Keratinocyte (primary cell): ENCODE data around the gene FNIP2. TPM values are rescaled to one million over a fixed set of nuclear protein-coding genes. Genes with fewer than 3 reads are reported as not detected.

Source experiments
- DNase-seq: peaks from one replicate; pipeline ENCODE4 v3.0.0-alpha.2; 2011; ENCODE audit warnings: low read depth, missing footprints, low spot score
- FAIRE-seq: peaks from 2 replicates; lab custom pipeline; 2011; peaks lifted over from hg19 to GRCh38; lab: Jason Lieb, UNC
- H2AFZ ChIP-seq: 2 replicates; pipeline ENCODE4 v1.6.0; 2012; ENCODE audit warnings: low read length, control low read depth, inconsistent platforms; ENCODE audit not compliant: control insufficient read depth
- H3K27ac ChIP-seq: 2 replicates; pipeline ENCODE4 v1.5.1; 2011; ENCODE audit warnings: low read length; ENCODE audit not compliant: control insufficient read depth, insufficient read depth
- H3K27me3 ChIP-seq: 3 replicates; pipeline ENCODE4 v1.6.0; 2011; ENCODE audit warnings: low read length; ENCODE audit not compliant: control insufficient read depth, insufficient read depth; ENCODE audit errors: extremely low read depth
- H3K36me3 ChIP-seq, 2 experiments: 2 replicates in 1 of 2; 3 replicates in 1 of 2; pipeline ENCODE4 v1.5.1; 2011; ENCODE audit warnings: low read length in 2 of 2, mild to moderate bottlenecking in 1 of 2; ENCODE audit not compliant: control insufficient read depth in 2 of 2, insufficient read depth in 2 of 2; ENCODE audit errors: extremely low read depth in 1 of 2
- H3K4me1 ChIP-seq: 3 replicates; pipeline ENCODE4 v1.5.1; 2011; ENCODE audit warnings: low read length; ENCODE audit not compliant: control insufficient read depth, insufficient read depth; ENCODE audit errors: extremely low read depth
- H3K4me2 ChIP-seq: 3 replicates; pipeline ENCODE4 v1.6.0; 2011; ENCODE audit warnings: low read depth, low read length; ENCODE audit not compliant: control insufficient read depth, insufficient read depth; ENCODE audit errors: extremely low read depth
- H3K4me3 ChIP-seq, 3 experiments: fragments of 200-600 bp in 1 of 3; sonication (generic) in 1 of 3; 2 replicates in 2 of 3; 3 replicates in 1 of 3; pipeline ENCODE4 v1.5.1; 2011 to 2016; ENCODE audit warnings: low read length in 3 of 3, mild to moderate bottlenecking in 3 of 3, control low read depth in 2 of 3, inconsistent platforms in 1 of 3, low read depth in 1 of 3, mixed read lengths in 1 of 3, mixed run types in 1 of 3, moderate library complexity in 1 of 3; ENCODE audit not compliant: control insufficient read depth in 2 of 3, insufficient read depth in 2 of 3; ENCODE audit errors: extremely low read depth in 1 of 3
- H3K79me2 ChIP-seq: 2 replicates; pipeline ENCODE4 v1.6.0; 2012; ENCODE audit warnings: low read length; ENCODE audit not compliant: control insufficient read depth, insufficient read depth
- H3K9ac ChIP-seq: 3 replicates; pipeline ENCODE4 v1.6.0; 2011; ENCODE audit warnings: low read length; ENCODE audit not compliant: control insufficient read depth, insufficient read depth; ENCODE audit errors: extremely low read depth
- H3K9me1 ChIP-seq: 3 replicates; pipeline ENCODE4 v1.6.0; 2011; ENCODE audit warnings: low read length; ENCODE audit not compliant: control insufficient read depth, insufficient read depth; ENCODE audit errors: extremely low read depth
- H3K9me3 ChIP-seq: 2 replicates; pipeline ENCODE4 v1.5.1; 2012; ENCODE audit warnings: low read depth, low read length; ENCODE audit not compliant: control insufficient read depth
- H4K20me1 ChIP-seq: 3 replicates; pipeline ENCODE4 v1.6.0; 2011; ENCODE audit warnings: low read length; ENCODE audit not compliant: control insufficient read depth, insufficient read depth; ENCODE audit errors: extremely low read depth
- EZH2 ChIP-seq: IDR thresholded peaks from one replicate; pipeline ENCODE4 v1.6.1; 2012; ENCODE audit warnings: inconsistent platforms, mild to moderate bottlenecking, low read length, moderate library complexity
- dilution Hi-C: fragments of 300-500 bp; cut with MboI; formaldehyde crosslinking; loops from one replicate; pipeline ENCODE4 v1.7.0; 2020; ENCODE audit warnings: low sequenced_read_pairs; ENCODE audit not compliant: extremely low pct_ligation_motif_present
- polyA plus RNA-seq, 5 experiments: library from polyadenylated mRNA; depleted of rRNA in 3 of 5; stranded (reverse) in 3 of 5; stranded (forward) in 1 of 5; unstranded in 1 of 5; fragments of >200 nt; gene quantifications; 1 replicate in 1 of 5; 2 replicates in 3 of 5; 3 replicates in 1 of 5; pipeline versions ENCODE4 v1.2.1 to v1.2.3, GENCODE V29; 2011 to 2012; ENCODE audit warnings: missing spikeins in 2 of 5, low read depth in 1 of 5, low replicate concordance in 1 of 5
- TF ChIP-seq, protein P1 (sequence below), 3 experiments: IDR thresholded peaks in 1 of 3; conservative IDR thresholded peaks in 1 of 3; optimal IDR thresholded peaks in 1 of 3; 2 replicates in 2 of 3; 3 replicates in 1 of 3; pipeline versions ENCODE3 to v1.5.1; 2011; ENCODE audit warnings: low read length in 3 of 3, mild to moderate bottlenecking in 3 of 3, moderate library complexity in 2 of 3, control low read depth in 1 of 3, inconsistent platforms in 1 of 3; ENCODE audit not compliant: insufficient read depth in 2 of 3; ENCODE audit errors: extremely low read depth in 1 of 3

Gene FNIP2
- polyA plus RNA-seq, 1 donor (not counting 4 experiments of a cell fraction or from before 2014, with no cell fraction given) = 6.2 TPM

GRCh38 chr4:158940271-158940670, 171.4 kb downstream of the FNIP2 start:
- TF ChIP-seq EZH2 = no peak
- TF ChIP-seq, protein P1, sequence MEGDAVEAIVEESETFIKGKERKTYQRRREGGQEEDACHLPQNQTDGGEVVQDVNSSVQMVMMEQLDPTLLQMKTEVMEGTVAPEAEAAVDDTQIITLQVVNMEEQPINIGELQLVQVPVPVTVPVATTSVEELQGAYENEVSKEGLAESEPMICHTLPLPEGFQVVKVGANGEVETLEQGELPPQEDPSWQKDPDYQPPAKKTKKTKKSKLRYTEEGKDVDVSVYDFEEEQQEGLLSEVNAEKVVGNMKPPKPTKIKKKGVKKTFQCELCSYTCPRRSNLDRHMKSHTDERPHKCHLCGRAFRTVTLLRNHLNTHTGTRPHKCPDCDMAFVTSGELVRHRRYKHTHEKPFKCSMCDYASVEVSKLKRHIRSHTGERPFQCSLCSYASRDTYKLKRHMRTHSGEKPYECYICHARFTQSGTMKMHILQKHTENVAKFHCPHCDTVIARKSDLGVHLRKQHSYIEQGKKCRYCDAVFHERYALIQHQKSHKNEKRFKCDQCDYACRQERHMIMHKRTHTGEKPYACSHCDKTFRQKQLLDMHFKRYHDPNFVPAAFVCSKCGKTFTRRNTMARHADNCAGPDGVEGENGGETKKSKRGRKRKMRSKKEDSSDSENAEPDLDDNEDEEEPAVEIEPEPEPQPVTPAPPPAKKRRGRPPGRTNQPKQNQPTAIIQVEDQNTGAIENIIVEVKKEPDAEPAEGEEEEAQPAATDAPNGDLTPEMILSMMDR (optimal IDR thresholded peaks at IDR 0.05 in 1 of 3, IDR thresholded peaks at IDR 0.05 in 1 of 3, conservative IDR thresholded peaks at IDR 0.05 in 1 of 3; ENCODE audit: extremely low read depth in 1 of 3, insufficient read depth in 2 of 3, low read length in 3 of 3) = no peak
- Histone ChIP-seq H3K4me3 (no peak overlapping the region), H3K27me3 (no peaks in the 10 kb centered on the region), H3K36me3 (no peaks in the 10 kb centered on the region), H3K27ac (no peak overlapping the region), H3K79me2 (no peaks in the 10 kb centered on the region), H4K20me1 (no peaks in the 10 kb centered on the region), H3K4me2 (no peak overlapping the region), H3K4me1 (no peaks in the 10 kb centered on the region), H3K9me1 (no peaks in the 10 kb centered on the region), H2AFZ (no peak overlapping the region), H3K9me3 (no peaks in the 10 kb centered on the region), H3K9ac (no peak overlapping the region)
- DNase-seq = no peak
- dilution Hi-C loops = no loop called here
- no peak for FAIRE-seq

- DNase-seq (no peak), FAIRE-seq (no peak)
- Histone ChIP-seq H3K9me3 (no peaks in the 10 kb centered on the region), H3K4me3 (no peak overlapping the region), H3K79me2 (no peaks in the 10 kb centered on the region), H3K4me1 (no peaks in the 10 kb centered on the region), H2AFZ (no peak overlapping the region), H3K27ac (no peak overlapping the region), H4K20me1 (no peaks in the 10 kb centered on the region), H3K9ac (no peak overlapping the region), H3K4me2 (no peak overlapping the region), H3K9me1 (no peaks in the 10 kb centered on the region), H3K36me3 (no peaks in the 10 kb centered on the region), H3K27me3 (no peaks in the 10 kb centered on the region)
- dilution Hi-C loops = no loop called here
- TF ChIP-seq, protein P1 (optimal IDR thresholded peaks at IDR 0.05 in 1 of 3, IDR thresholded peaks at IDR 0.05 in 1 of 3, conservative IDR thresholded peaks at IDR 0.05 in 1 of 3; ENCODE audit: extremely low read depth in 1 of 3, insufficient read depth in 2 of 3, low read length in 3 of 3) = no peak
- no peak for TF ChIP-seq EZH2
Measured at GRCh38 chr4:158941321-158941720, 172.5 kb downstream of the FNIP2 start.
